Transverse colon (tissue), 4 donors: Measurements from ENCODE around the gene THAP7. TPM values are rescaled to one million over a fixed set of nuclear protein-coding genes. Genes with fewer than 3 reads are reported as not detected.
A peak's percentile ranks its signal among the peaks of the same experiment; 100 is the strongest.

Experiments
- DNase-seq: peaks from one replicate; pipeline ENCODE4 v3.0.0-alpha.2; 2019
- H3K27ac ChIP-seq, 4 donors: fragments of 200-600 bp; sonication (generic); 2 replicates each; pipeline ENCODE4 v1.5.1; 2016 to 2018; ENCODE audit warnings: inconsistent platforms in 4 of 4
- H3K27me3 ChIP-seq: fragments of 200-600 bp; sonication (generic); 2 replicates; pipeline ENCODE4 v1.5.1; 2017; ENCODE audit warnings: inconsistent platforms
- H3K36me3 ChIP-seq, 4 donors: fragments of 200-600 bp; sonication (generic); 2 replicates each; pipeline ENCODE4 v1.5.1; 2017 to 2019; ENCODE audit warnings: inconsistent platforms in 4 of 4
- H3K4me1 ChIP-seq, 4 donors: fragments of 200-600 bp; sonication (generic); 2 replicates each; pipeline ENCODE4 v1.5.1; 2017 to 2020; ENCODE audit warnings: inconsistent platforms in 4 of 4
- H3K4me3 ChIP-seq, 4 donors: fragments of 200-600 bp; sonication (generic); 1 replicate in 1 of 4; 2 replicates in 3 of 4; pipeline versions ENCODE4 v1.5.1 to v1.6.1; 2017 to 2019; ENCODE audit warnings: inconsistent platforms in 4 of 4
- H3K9me3 ChIP-seq, 2 donors: fragments of 200-600 bp; sonication (generic); 2 replicates each; pipeline ENCODE4 v1.5.1; 2017 to 2019; ENCODE audit warnings: inconsistent platforms in 2 of 2
- EP300 ChIP-seq: sonication (generic); formaldehyde crosslinking; IDR thresholded peaks from one replicate; pipeline ENCODE4 v1.6.1; 2017; ENCODE audit warnings: antibody characterized with exemption, low read depth
- POLR2A ChIP-seq: fragments of 450-650 bp; IDR thresholded peaks from one replicate; pipeline ENCODE4 v1.6.1; 2016; ENCODE audit warnings: antibody characterized with exemption, mild to moderate bottlenecking, moderate library complexity
- POLR2AphosphoS5 ChIP-seq, 3 donors: sonication (generic); formaldehyde crosslinking; IDR thresholded peaks; one replicate each; pipeline ENCODE4 v1.6.1; 2016; ENCODE audit warnings: antibody characterized with exemption in 3 of 3
- WGBS, 2 donors: methylation state at CpG; one replicate each; pipeline ENCODE4 v1.1.5; 2018; ENCODE audit warnings: low coverage in 1 of 2; 5-methylcytosine and 5-hydroxymethylcytosine counted together
- in situ Hi-C, 4 donors: fragments of 200-750 bp; cut with MboI; loops; one replicate each; pipeline versions ENCODE4 v1.15.0 to v1.15.1; 2017; ENCODE audit warnings: low sequenced_read_pairs in 3 of 4, low pct_ligation_motif_present in 1 of 4, low pct_unique_long_range_greater_than_20kb in 1 of 4
- intact Hi-C: fragments of 100-400 bp; cut with DNase I; formaldehyde crosslinking; loops from one replicate; pipeline ENCODE4 v1.15.1; 2023; ENCODE audit warnings: low total_unique reads
- total RNA-seq, 4 donors: library from RNA; depleted of rRNA; stranded (reverse); fragments of >200 nt; gene quantifications; one replicate each; pipeline ENCODE4 v1.1.0, GENCODE V29; 2016
- TF ChIP-seq, protein P1 (sequence below), 5 experiments: fragments of 200-600 bp in 3 of 5; fragments of 450-650 bp in 2 of 5; sonication (generic) in 3 of 5; IDR thresholded peaks; 1 replicate in 2 of 5; 2 replicates in 3 of 5; pipeline ENCODE4 v1.5.1; 2016 to 2017; ENCODE audit warnings: antibody characterized with exemption in 5 of 5, inconsistent platforms in 3 of 5, mild to moderate bottlenecking in 2 of 5, moderate library complexity in 1 of 5

Gene THAP7
- total RNA-seq, 4 donors from 2014 or later = 27.0 to 51.5 (median 32.7) TPM

DNA sequence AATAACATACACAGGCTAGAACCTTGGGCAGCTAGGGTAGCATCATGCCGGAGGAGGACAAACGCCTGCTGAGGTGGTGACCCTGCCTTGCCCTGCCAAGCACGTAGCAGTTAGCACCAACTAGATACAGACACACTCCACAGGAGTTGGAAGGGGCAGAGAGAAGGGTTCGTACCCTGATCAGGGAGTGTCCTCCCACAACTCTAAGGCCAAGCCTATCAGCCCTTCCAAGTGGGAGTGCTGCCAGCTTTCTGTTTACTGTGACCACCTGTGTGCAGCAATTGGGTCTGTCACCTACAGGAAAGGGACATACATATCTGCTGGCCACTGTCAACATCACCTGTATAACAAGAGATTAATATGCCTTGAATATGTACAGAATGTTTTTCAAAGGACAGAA is 1.9 kb upstream of the THAP7 start:
- H3K9me3 ChIP-seq = no peaks in the 10 kb centered on the region
- peak overlapping the region in 1 of 4 donors; percentile 89 for H3K4me3 ChIP-seq
- peaks cover 0 to 8% (median 2%) of the 10 kb centered on the region in 4 donors for H3K36me3 ChIP-seq
- peaks cover 23 to 36% (median 29%) of the 10 kb centered on the region in 4 donors for H3K4me1 ChIP-seq
- peak overlapping the region; percentile 93 to 99 (median 99) for H3K27ac ChIP-seq
- TF ChIP-seq POLR2AphosphoS5 (IDR thresholded peaks at IDR 0.05) (no peak), POLR2A (no peak), EP300 (no peak)
- TF ChIP-seq, protein P1, sequence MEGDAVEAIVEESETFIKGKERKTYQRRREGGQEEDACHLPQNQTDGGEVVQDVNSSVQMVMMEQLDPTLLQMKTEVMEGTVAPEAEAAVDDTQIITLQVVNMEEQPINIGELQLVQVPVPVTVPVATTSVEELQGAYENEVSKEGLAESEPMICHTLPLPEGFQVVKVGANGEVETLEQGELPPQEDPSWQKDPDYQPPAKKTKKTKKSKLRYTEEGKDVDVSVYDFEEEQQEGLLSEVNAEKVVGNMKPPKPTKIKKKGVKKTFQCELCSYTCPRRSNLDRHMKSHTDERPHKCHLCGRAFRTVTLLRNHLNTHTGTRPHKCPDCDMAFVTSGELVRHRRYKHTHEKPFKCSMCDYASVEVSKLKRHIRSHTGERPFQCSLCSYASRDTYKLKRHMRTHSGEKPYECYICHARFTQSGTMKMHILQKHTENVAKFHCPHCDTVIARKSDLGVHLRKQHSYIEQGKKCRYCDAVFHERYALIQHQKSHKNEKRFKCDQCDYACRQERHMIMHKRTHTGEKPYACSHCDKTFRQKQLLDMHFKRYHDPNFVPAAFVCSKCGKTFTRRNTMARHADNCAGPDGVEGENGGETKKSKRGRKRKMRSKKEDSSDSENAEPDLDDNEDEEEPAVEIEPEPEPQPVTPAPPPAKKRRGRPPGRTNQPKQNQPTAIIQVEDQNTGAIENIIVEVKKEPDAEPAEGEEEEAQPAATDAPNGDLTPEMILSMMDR (IDR thresholded peaks at IDR 0.05) = no peak
- H3K27me3 ChIP-seq = no peaks in the 10 kb centered on the region
- peak; percentile 37 for DNase-seq
- intact Hi-C loops = loop anchor here (5.0 kb wide), 1 partner anchor 281 kb away; no protein-coding TSS in a partner anchor
- in situ Hi-C loops = no loop called here
- 59 to 69% methylated on average over 3 to 4 of the region's 4 CpGs for WGBS, 2 donors

GRCh38 chr22:21000987-21001600 is 824 bp downstream of the THAP7 start:
- no peaks in the 10 kb centered on the region for H3K9me3 ChIP-seq
- H3K27ac ChIP-seq = peak overlapping the region; percentile 93 to 99 (median 99)
- intact Hi-C loops (loop anchor here (5.0 kb wide), 1 partner anchor 279 kb away; no protein-coding TSS in a partner anchor), in situ Hi-C loops (no loop called here)
- H3K36me3 ChIP-seq = peaks cover 0 to 8% (median 2%) of the 10 kb centered on the region in 4 donors
- H3K4me1 ChIP-seq = peaks cover 23 to 36% (median 29%) of the 10 kb centered on the region in 4 donors
- H3K4me3 ChIP-seq = peak overlapping the region; percentile 64 to 89 (median 76)
- H3K27me3 ChIP-seq = no peaks in the 10 kb centered on the region
- 5% methylated on average over 11 of the region's 26 CpGs; no CpG with 5 or more reads in 1 of the 2 donors for WGBS, 2 donors
- TF ChIP-seq, protein P1 (IDR thresholded peaks at IDR 0.05) = peak in 1 of 5 experiments; percentile 6
- TF ChIP-seq POLR2A = no peak
- no peak for DNase-seq

- intact Hi-C loops = loop anchor here (5.0 kb wide), 1 partner anchor 278 kb away; no protein-coding TSS in a partner anchor
- H3K9me3 ChIP-seq = no peaks in the 10 kb centered on the region
- 50% methylated on average over 21 of the region's 22 CpGs; no CpG with 5 or more reads in 1 of the 2 donors for WGBS, 2 donors
- TF ChIP-seq, protein P1 (IDR thresholded peaks at IDR 0.05) = no peak
- TF ChIP-seq POLR2A = no peak
- TF ChIP-seq EP300 = no peak
- no peak for TF ChIP-seq POLR2AphosphoS5 (IDR thresholded peaks at IDR 0.05)
- H3K27ac ChIP-seq = peak overlapping the region; percentile 93 to 99 (median 99)
- no peaks in the 10 kb centered on the region for H3K27me3 ChIP-seq
- in situ Hi-C loops = no loop called here
- peaks cover 0 to 8% (median 2%) of the 10 kb centered on the region in 4 donors for H3K36me3 ChIP-seq
- H3K4me1 ChIP-seq = peaks cover 23 to 36% (median 29%) of the 10 kb centered on the region in 4 donors
- H3K4me3 ChIP-seq = peak overlapping the region; percentile 64 to 89 (median 76)
- DNase-seq = no peak
Measured at GRCh38 chr22:21000207-21000986, 1.5 kb downstream of the THAP7 start.
